Lung (tissue), 12 donors: Measurements from ENCODE around the gene CLCN3. TPM values are rescaled to one million over a fixed set of nuclear protein-coding genes. Genes with fewer than 3 reads are reported as not detected.
"Not testable (repeated sequence)": the region's sequence is repeated elsewhere in the genome, so short reads cannot be mapped to it uniquely, and the experiment has no call there.

Experiments
- ATAC-seq: fragments of 200-7000 bp; cut with Tn5 transposase; one replicate; pipeline ENCODE4 v1.9.1; 2020; ENCODE audit warnings: moderate number of reproducible peaks; ENCODE audit not compliant: insufficient read depth, low FRiP score
- DNase-seq, 3 donors: peaks; one replicate each; pipeline ENCODE4 v3.0.0-alpha.2; 2013 to 2017
- H3K27ac ChIP-seq, 2 donors: one replicate each; pipeline ENCODE4 v1.5.1; 2013; ENCODE audit warnings: mild to moderate bottlenecking in 2 of 2, moderate library complexity in 2 of 2, control low read depth in 1 of 2, inconsistent platforms in 1 of 2, low read depth in 1 of 2, low read length in 1 of 2
- H3K27me3 ChIP-seq, 3 donors: one replicate each; pipeline ENCODE4 v1.5.1; 2013; ENCODE audit warnings: low read length in 2 of 3; ENCODE audit not compliant: control insufficient read depth in 3 of 3, insufficient read depth in 3 of 3
- H3K36me3 ChIP-seq, 4 donors: one replicate each; pipeline ENCODE4 v1.5.1; 2013; ENCODE audit warnings: low read length in 4 of 4, mild to moderate bottlenecking in 1 of 4, moderate library complexity in 1 of 4; ENCODE audit not compliant: control insufficient read depth in 4 of 4, insufficient read depth in 4 of 4
- H3K4me1 ChIP-seq, 5 donors: one replicate each; pipeline ENCODE4 v1.5.1; 2013; ENCODE audit warnings: low read length in 5 of 5, mild to moderate bottlenecking in 2 of 5, moderate library complexity in 1 of 5; ENCODE audit not compliant: control insufficient read depth in 5 of 5, insufficient read depth in 5 of 5
- H3K4me3 ChIP-seq: one replicate; pipeline ENCODE4 v1.5.1; 2013; ENCODE audit warnings: mild to moderate bottlenecking, control low read depth, moderate library complexity
- H3K9ac ChIP-seq, 2 donors: one replicate each; pipeline ENCODE4 v1.5.1; 2013; ENCODE audit warnings: low read length in 2 of 2, control low read depth in 1 of 2; ENCODE audit not compliant: insufficient read depth in 1 of 2
- H3K9me3 ChIP-seq, 4 donors: one replicate each; pipeline ENCODE4 v1.5.1; 2013; ENCODE audit warnings: low read length in 3 of 4, mild to moderate bottlenecking in 1 of 4, moderate library complexity in 1 of 4; ENCODE audit not compliant: control insufficient read depth in 4 of 4, insufficient read depth in 3 of 4
- CTCF ChIP-seq: IDR thresholded peaks from 2 replicates; pipeline ENCODE4 v1.5.1; 2012; ENCODE audit warnings: mild to moderate bottlenecking; ENCODE audit errors: control extremely low read depth, extremely low read depth
- WGBS, 2 donors: extraction: QIAGEN DNeasy Blood & Tissue Kit; methylation state at CpG; one replicate each; pipeline ENCODE4 v1.1.7; 2013; 5-methylcytosine and 5-hydroxymethylcytosine counted together
- polyA plus RNA-seq, 2 donors: library from polyadenylated mRNA; stranded (reverse); fragments of 200-250 nt; gene quantifications; one replicate each; pipeline ENCODE4 v1.2.1, GENCODE V29; 2013
- total RNA-seq, 2 donors: library from RNA; depleted of rRNA in 1 of 2; stranded (reverse); fragments of >200 nt in 1 of 2; gene quantifications; one replicate each; pipeline ENCODE4 v1.2.1, GENCODE V29; 2014 to 2021
- donor health status: control.
- donor health status: control.
- donor health status: Bipolar disorder and iron deficiency.
- donor health status: healthy.
- donor health status: DM: yes; HTN: yes; CAD: no.

The CLCN3 gene
- total and polyA plus RNA-seq, 4 donors = 11.0 to 59.6 (median 27.6) TPM

GRCh38 chr4:169621731-169622492, 1.5 kb downstream of the CLCN3 start:
- no peaks in the 10 kb centered on the region for H3K9me3 ChIP-seq
- H3K9ac ChIP-seq = peak overlapping the region; percentile 100
- peaks cover 0 to 4% (median 0%) of the 10 kb centered on the region in 4 donors for H3K36me3 ChIP-seq
- 3 to 4% methylated on average over 6 of the region's 6 CpGs for WGBS, 2 donors
- peak overlapping the region in 1 of 2 donors; percentile 85 for H3K27ac ChIP-seq
- peaks cover 0 to 19% (median 7%) of the 10 kb centered on the region in 5 donors for H3K4me1 ChIP-seq
- no peak for TF ChIP-seq CTCF
- ATAC-seq (no peak), DNase-seq (peak; percentile 50 to 96 (median 94))
- no peaks in the 10 kb centered on the region for H3K27me3 ChIP-seq
- H3K4me3 ChIP-seq = no peak overlapping the region

- peaks cover 0 to 19% (median 10%) of the 10 kb centered on the region in 5 donors for H3K4me1 ChIP-seq
- ATAC-seq (no peak), DNase-seq (peak in 2 of 3 donors; percentile 58 to 74)
- 27% methylated on average over 4 of the region's 4 CpGs for WGBS, 2 donors
- H3K36me3 ChIP-seq = peaks cover 0 to 4% (median 0%) of the 10 kb centered on the region in 4 donors
- H3K9ac ChIP-seq = peak overlapping the region in 1 of 2 donors; percentile 100
- H3K9me3 ChIP-seq = no peaks in the 10 kb centered on the region
- peak overlapping the region in 1 of 2 donors; percentile 71 for H3K27ac ChIP-seq
- H3K27me3 ChIP-seq = no peaks in the 10 kb centered on the region
- H3K4me3 ChIP-seq = no peak overlapping the region
- TF ChIP-seq CTCF = no peak
Measured at GRCh38 chr4:169622566-169622965, 2.2 kb downstream of the CLCN3 start.

GRCh38 chr4:169624012-169624411, 3.6 kb downstream of the CLCN3 start:
- H3K4me1 ChIP-seq = peaks cover 0 to 18% (median 15%) of the 10 kb centered on the region in 5 donors
- not testable (repeated sequence) for H3K9ac ChIP-seq, H3K4me3 ChIP-seq, H3K27ac ChIP-seq, DNase-seq, H3K36me3 ChIP-seq, ATAC-seq, H3K27me3 ChIP-seq, H3K9me3 ChIP-seq
- WGBS, 2 donors = 90 to 97% methylated on average over 6 of the region's 6 CpGs

- Histone ChIP-seq H3K4me1 (peaks cover 0 to 15% (median 14%) of the 10 kb centered on the region in 5 donors), H3K36me3 (no peaks in the 10 kb centered on the region), H3K27me3 (no peaks in the 10 kb centered on the region), H3K9me3 (no peaks in the 10 kb centered on the region), H3K27ac (peak overlapping the region in 1 of 2 donors; percentile 54), H3K9ac (no peak overlapping the region), H3K4me3 (no peak overlapping the region)
- WGBS, 2 donors = 90 to 94% methylated on average over 5 of the region's 5 CpGs
- DNase-seq (no peak), ATAC-seq (no peak)
- TF ChIP-seq CTCF = no peak
Measured at GRCh38 chr4:169625886-169626285, 5.5 kb downstream of the CLCN3 start.
